ENCODE results near the gene NOL7. TPM values are rescaled to one million over a fixed set of nuclear protein-coding genes. Genes with fewer than 3 reads are reported as not detected.
A peak's percentile ranks its signal among the peaks of the same experiment; 100 is the strongest.

Gene NOL7
- total RNA-seq, 2 experiments from 2014 or later, result 88.0 to 94.9 TPM

DNA sequence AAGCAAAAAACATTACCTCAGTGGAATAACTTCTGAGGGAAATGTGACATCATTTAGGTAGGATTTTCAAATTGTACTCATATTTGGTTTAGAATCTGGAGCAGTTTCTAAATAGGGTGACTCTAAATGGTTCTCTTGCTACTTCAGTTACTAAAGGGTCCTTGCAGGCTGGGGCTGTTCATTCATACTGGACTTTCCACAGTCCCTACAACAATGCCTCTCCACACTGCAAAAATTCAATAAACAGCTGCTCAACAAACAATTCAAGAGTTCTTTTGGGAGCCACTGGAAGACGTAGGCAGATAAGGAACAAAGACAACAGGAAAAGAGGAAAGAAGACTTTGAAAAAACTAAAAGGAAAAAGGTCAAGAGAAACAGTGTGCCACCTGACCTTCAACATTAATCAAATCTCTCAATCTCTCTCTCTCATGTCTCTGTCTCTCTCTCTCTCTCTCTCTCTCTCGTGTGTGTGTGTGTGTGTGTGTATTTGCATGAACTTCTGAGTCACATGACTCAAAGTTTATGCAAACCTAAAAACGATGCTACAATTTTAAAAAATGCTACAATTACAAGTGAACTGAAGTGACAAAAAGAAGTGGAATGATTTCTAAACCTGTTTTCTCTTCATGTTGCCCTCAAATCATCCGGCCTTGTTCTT lies 14.5 kb downstream of the NOL7 start:
- intact Hi-C loops (cut with micrococcal nuclease), result loop anchor here (2.0 kb wide), 1 partner anchor 43 kb away; no protein-coding TSS in a partner anchor
- H3K36me3 Mint-ChIP-seq, result peaks cover 44% of the 10 kb centered on the region

DNA sequence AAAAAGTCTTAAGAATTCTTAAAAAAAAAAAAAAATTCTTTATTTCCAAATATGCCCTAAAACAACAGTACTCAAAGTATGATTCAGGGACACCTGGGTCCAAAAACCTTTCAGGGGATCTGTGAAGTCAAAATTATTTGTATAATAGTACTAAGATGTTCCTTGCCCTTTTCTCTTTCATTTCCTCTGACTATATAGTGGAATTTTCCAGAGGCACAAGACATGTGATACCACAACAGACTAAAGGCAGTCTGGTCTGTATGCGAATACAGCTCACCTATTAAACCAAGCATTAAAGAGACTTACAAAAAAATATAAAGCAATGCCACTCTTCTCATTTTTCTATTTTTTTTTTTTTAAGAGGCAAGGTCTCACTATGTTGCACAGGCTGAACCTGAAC lies 15.4 kb downstream of the NOL7 start:
- POLR2A ChIA-PET, result interaction anchor here (0.8 kb wide), 1 partner anchor 56 kb away, joined by 3 read pairs; the partner anchor contains the start of gene SIRT5
- Mint-ChIP-seq H3K4me3 (no peak overlapping the region), H3K4me1 (ENCODE audit: low read depth) (peaks cover 45% of the 10 kb centered on the region), H3K27me3 (no peaks in the 10 kb centered on the region), H3K9me3 (no peaks in the 10 kb centered on the region), H3K36me3 (peaks cover 40% of the 10 kb centered on the region), H3K27ac (peak overlapping the region; percentile 71)
- intact Hi-C loops (cut with micrococcal nuclease), result loop anchor here (2.0 kb wide), 1 partner anchor 42 kb away; no protein-coding TSS in a partner anchor
- no peak for DNase-seq
- CTCF ChIA-PET, result interaction anchor here (1.5 to 2.6 kb wide), 2 partner anchors 15 to 56 kb away, joined by 3 to 12 read pairs; partner anchors contain the start of genes NOL7 and SIRT5

More for the DNA sequence above, 14.5 kb downstream of the NOL7 start:
- peak overlapping the region; percentile 71 for H3K27ac Mint-ChIP-seq
- CTCF ChIA-PET, result interaction anchor here (1.5 to 2.6 kb wide), 2 partner anchors 14 to 55 kb away, joined by 3 to 12 read pairs; partner anchors contain the start of genes NOL7 and SIRT5
- peaks cover 40% of the 10 kb centered on the region for H3K4me1 Mint-ChIP-seq (ENCODE audit: low read depth)
- no peaks in the 10 kb centered on the region for H3K27me3 Mint-ChIP-seq
- H3K4me3 Mint-ChIP-seq, result no peak overlapping the region
- DNase-seq, result no peak
- H3K9me3 Mint-ChIP-seq, result no peaks in the 10 kb centered on the region
- POLR2A ChIA-PET, result interaction anchor here (0.8 to 1.1 kb wide), 2 partner anchors 15 to 55 kb away, joined by 3 read pairs; partner anchors contain the start of gene SIRT5

DNA sequence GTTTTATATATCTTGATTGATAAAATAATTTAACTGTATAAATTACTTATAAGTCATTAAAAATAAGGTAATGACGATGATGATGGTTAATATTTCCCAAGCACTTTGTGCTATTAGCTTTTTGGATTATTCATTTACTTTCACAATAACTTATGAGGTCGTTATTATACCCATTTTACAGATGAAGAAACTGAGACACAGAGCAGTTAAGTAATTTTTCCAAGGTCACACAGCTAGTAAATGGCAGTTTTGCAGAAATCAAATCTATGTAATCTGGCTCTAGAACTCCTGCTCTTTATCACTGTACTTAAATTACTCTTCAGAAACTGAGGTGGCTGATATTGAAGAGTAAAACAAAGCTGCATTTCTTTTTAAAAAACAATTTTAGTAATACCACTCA lies 18.2 kb downstream of the NOL7 start:
- POLR2A ChIA-PET, result interaction anchor here (1.1 kb wide), 1 partner anchor 18 kb away, joined by 3 read pairs; the partner anchor contains the start of gene NOL7
- CTCF ChIA-PET, result interaction anchor here (0.9 to 1.9 kb wide), 2 partner anchors 18 kb away, joined by 3 to 6 read pairs; partner anchors contain the start of gene NOL7

DNA sequence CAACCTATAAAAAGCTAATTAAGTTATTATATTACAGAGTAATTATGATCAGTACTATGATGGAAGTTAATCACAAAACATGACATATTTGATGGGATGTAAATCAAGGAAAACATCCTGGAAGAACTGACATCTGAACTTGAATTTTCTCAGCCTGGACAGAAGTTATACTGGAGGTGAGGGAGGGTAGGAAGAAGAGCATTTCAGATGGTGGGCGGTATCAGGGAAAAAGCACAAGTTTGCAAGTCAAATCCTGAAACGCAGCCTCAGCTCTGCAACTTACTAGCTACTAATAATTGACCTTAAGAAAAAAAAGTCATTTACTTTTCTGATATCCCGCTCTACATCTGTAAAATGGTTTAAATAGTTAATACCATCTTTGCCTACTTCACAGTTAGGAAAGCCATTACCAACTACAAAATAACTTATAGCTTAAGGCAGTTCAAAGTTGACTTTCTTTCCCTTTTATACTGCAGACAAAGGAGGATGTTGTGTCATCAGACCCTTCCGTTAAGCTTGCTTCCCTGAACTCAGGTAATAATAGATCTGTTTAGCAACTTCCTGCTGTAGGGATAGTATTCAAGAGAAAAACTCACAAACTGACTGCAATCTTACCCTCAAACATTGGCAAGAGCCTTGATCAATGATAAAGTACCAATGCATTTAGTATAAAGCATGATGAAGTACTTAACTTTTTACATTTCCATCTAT lies 21.0 kb downstream of the NOL7 start:
- no peak for DNase-seq
- peaks cover 44% of the 10 kb centered on the region for H3K4me1 Mint-ChIP-seq (ENCODE audit: low read depth)
- no peaks in the 10 kb centered on the region for H3K27me3 Mint-ChIP-seq
- H3K36me3 Mint-ChIP-seq, result peaks cover 38% of the 10 kb centered on the region
- H3K27ac Mint-ChIP-seq, result peak overlapping the region; percentile 64
- POLR2A ChIA-PET, result no interaction called here
- H3K9me3 Mint-ChIP-seq, result no peaks in the 10 kb centered on the region
- H3K4me3 Mint-ChIP-seq, result no peak overlapping the region
- intact Hi-C loops (cut with micrococcal nuclease), result no loop called here
- CTCF ChIA-PET, result interaction anchor here (2.2 to 2.7 kb wide), 3 partner anchors 11 to 74 kb away, joined by 6 to 10 read pairs (median 8); partner anchors contain the start of gene NOL7

More for the DNA sequence above, 18.2 kb downstream of the NOL7 start:
- Mint-ChIP-seq H3K27ac (no peak overlapping the region), H3K27me3 (no peaks in the 10 kb centered on the region), H3K4me1 (ENCODE audit: low read depth) (peaks cover 57% of the 10 kb centered on the region), H3K36me3 (peaks cover 38% of the 10 kb centered on the region), H3K4me3 (no peak overlapping the region), H3K9me3 (no peaks in the 10 kb centered on the region)
- no peak for DNase-seq
- intact Hi-C loops (cut with micrococcal nuclease), result no loop called here

DNA sequence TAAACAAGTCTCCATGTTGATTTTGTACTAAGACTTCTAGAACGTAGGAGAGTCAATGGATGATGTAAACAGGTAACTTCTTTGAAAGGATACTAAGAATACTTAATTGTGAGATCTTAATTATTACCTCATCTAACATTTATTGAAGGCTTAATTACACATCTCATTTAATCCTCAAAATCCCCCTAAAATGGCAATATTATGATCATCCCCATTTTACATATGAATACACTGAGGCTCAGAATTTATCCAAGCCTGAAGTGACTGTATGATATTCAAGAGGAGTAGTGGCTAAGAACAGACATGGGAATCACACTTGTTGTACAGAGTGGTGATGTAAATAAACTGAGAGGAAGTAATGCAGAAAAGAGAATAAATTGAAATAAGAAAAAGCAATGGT lies 22.9 kb downstream of the NOL7 start:
- POLR2A ChIA-PET, result no interaction called here
- no peak for DNase-seq
- intact Hi-C loops (cut with micrococcal nuclease), result no loop called here
- CTCF ChIA-PET, result interaction anchor here (1.3 to 2.4 kb wide), 3 partner anchors 13 to 72 kb away, joined by 3 to 8 read pairs (median 6); partner anchors contain the start of gene NOL7
- Mint-ChIP-seq H3K4me1 (ENCODE audit: low read depth) (peaks cover 44% of the 10 kb centered on the region), H3K4me3 (no peak overlapping the region), H3K27ac (peak overlapping the region; percentile 38), H3K27me3 (no peaks in the 10 kb centered on the region), H3K9me3 (no peaks in the 10 kb centered on the region), H3K36me3 (peaks cover 31% of the 10 kb centered on the region)

DNA sequence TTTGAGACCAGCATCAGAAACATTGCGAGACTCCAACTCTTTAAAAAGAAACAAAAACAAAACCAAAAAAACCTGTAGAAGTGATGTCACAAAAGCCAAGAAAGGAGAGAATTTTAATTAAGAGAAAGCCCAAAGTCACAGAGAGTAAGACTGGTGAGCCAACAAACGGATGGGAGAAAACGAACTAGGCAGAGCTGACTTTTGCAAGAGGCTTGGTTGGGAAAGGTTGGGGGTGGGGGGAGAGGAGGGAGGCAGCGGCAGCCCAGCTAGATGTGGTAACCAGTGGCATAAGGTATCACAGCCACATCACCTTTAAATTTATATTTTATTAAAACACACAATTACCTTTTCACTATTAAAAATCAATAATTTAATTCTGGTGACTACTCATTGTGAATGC lies 23.5 kb downstream of the NOL7 start:
- no peaks in the 10 kb centered on the region for H3K9me3 Mint-ChIP-seq
- intact Hi-C loops (cut with micrococcal nuclease), result no loop called here
- no peak for DNase-seq
- ChIA-PET POLR2A (interaction anchor here (0.8 kb wide), 1 partner anchor 293 kb away, joined by 3 read pairs; no protein-coding TSS in a partner anchor), CTCF (no interaction called here)
- no peak overlapping the region for H3K4me3 Mint-ChIP-seq
- no peaks in the 10 kb centered on the region for H3K27me3 Mint-ChIP-seq
- H3K4me1 Mint-ChIP-seq (ENCODE audit: low read depth), result peaks cover 50% of the 10 kb centered on the region
- H3K27ac Mint-ChIP-seq, result peak overlapping the region; percentile 38
- peaks cover 37% of the 10 kb centered on the region for H3K36me3 Mint-ChIP-seq

DNA sequence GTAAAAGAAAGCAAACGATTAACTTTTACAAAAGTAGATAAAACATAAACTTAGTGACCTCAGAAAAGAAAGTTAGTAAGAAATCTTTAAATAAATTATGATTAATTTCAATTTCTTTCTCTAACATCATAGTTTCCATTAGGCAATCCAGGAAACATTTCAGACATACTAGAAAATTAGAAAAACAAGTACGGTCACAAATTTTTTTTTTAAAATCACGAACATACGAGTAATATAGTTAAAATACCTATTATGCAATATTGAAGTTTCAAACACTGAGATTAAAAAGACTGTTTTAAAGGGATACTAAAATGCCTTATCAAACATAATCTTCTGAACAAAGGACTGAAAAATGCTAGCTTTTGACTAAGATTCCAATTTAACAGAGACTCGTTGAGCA lies 26.2 kb downstream of the NOL7 start:
- ChIA-PET CTCF (interaction anchor here (0.9 to 1.7 kb wide), 2 partner anchors 17 to 26 kb away, joined by 4 to 5 read pairs; partner anchors contain the start of gene NOL7), POLR2A (no interaction called here)
- intact Hi-C loops (cut with micrococcal nuclease), result loop anchor here (2.0 kb wide), 1 partner anchor 23 kb away; no protein-coding TSS in a partner anchor
- Mint-ChIP-seq H3K27ac (peak overlapping the region; percentile 76), H3K27me3 (no peaks in the 10 kb centered on the region), H3K9me3 (no peaks in the 10 kb centered on the region), H3K36me3 (peaks cover 37% of the 10 kb centered on the region), H3K4me1 (ENCODE audit: low read depth) (peaks cover 36% of the 10 kb centered on the region), H3K4me3 (no peak overlapping the region)
- no peak for DNase-seq

DNA sequence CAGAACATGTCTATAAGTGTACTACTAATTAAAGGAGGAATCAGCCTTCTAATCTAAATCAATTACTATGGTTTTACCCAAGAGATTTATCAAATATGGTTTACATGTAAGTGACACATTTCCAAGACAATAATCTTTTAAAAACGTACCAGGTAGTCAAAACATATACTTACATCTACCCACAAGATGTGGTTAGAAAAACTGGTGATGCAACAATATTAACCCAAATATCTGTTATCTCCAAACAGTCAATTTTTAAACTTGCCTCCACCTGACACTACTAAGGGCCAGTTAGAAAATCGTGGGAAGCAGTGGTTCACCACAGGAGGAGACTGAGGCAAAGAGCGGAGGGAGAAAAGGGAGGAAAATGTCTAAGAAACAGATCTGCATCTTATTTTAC lies 28.0 kb downstream of the NOL7 start:
- ChIA-PET CTCF (interaction anchor here (1.2 kb wide), 1 partner anchor 9 kb away, joined by 3 read pairs; no protein-coding TSS in a partner anchor), POLR2A (no interaction called here)
- Mint-ChIP-seq H3K27me3 (no peaks in the 10 kb centered on the region), H3K9me3 (no peaks in the 10 kb centered on the region), H3K27ac (no peak overlapping the region), H3K36me3 (peaks cover 30% of the 10 kb centered on the region), H3K4me3 (no peak overlapping the region), H3K4me1 (ENCODE audit: low read depth) (peaks cover 27% of the 10 kb centered on the region)
- DNase-seq, result no peak
- intact Hi-C loops (cut with micrococcal nuclease), result loop anchor here (2.0 kb wide), 1 partner anchor 38 kb away; no protein-coding TSS in a partner anchor

DNA sequence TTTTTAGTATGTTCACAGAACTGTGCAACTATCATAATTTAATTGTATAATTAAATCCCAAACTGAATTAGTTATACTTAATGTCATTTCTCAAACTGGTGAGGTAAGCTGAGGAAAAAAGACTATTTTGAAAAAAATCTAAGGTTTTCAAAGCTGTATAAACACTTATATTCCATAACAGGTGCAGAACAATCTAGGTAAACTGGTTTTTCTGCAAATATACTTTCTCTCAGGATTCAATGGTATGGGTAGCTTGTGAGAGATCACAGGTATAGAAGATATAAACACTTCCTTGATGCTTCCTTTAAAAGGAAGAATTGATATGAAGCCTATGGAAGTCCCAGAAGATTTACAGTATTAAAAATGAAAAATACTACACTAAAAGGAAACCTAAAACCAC lies 33.7 kb downstream of the NOL7 start:
- Mint-ChIP-seq H3K9me3 (no peaks in the 10 kb centered on the region), H3K36me3 (peaks cover 11% of the 10 kb centered on the region), H3K4me3 (no peak overlapping the region), H3K27me3 (no peaks in the 10 kb centered on the region), H3K27ac (no peak overlapping the region), H3K4me1 (ENCODE audit: low read depth) (peaks cover 12% of the 10 kb centered on the region)
- ChIA-PET CTCF (interaction anchor here (0.6 to 0.9 kb wide), 2 partner anchors 25 to 34 kb away, joined by 3 to 5 read pairs; partner anchors contain the start of gene NOL7), POLR2A (no interaction called here)
- intact Hi-C loops (cut with micrococcal nuclease), result no loop called here
- DNase-seq, result no peak

DNA sequence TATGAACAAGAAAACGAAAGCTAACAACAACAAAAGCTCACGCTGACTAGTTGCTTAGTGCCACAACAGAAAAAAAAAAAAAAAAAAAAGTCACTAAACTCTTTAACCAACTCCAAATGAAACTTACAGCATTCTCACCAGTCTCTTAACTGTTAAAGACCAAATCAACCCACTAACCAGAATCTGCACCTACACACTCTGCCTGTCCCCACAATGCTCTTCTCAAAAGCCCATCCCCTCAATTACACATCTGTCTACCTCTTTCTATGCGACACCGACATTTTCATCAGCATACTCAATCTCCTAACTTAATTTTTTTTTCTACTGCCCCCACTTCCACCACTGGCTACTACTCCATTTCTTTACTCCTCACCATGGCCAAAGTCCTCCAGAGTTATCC lies 34.3 kb downstream of the NOL7 start:
- H3K36me3 Mint-ChIP-seq, result peaks cover 11% of the 10 kb centered on the region
- POLR2A ChIA-PET, result interaction anchor here (0.6 to 0.7 kb wide), 2 partner anchors 9 to 62 kb away, joined by 3 read pairs; no protein-coding TSS in a partner anchor
- H3K27ac Mint-ChIP-seq, result peak overlapping the region; percentile 1
- CTCF ChIA-PET, result interaction anchor here (0.6 kb wide), 1 partner anchor 26 kb away, joined by 3 read pairs; no protein-coding TSS in a partner anchor
- H3K4me1 Mint-ChIP-seq (ENCODE audit: low read depth), result peaks cover 12% of the 10 kb centered on the region
- no peak overlapping the region for H3K4me3 Mint-ChIP-seq
- intact Hi-C loops (cut with micrococcal nuclease), result no loop called here
- no peaks in the 10 kb centered on the region for H3K27me3 Mint-ChIP-seq
- no peaks in the 10 kb centered on the region for H3K9me3 Mint-ChIP-seq
- no peak for DNase-seq

DNA sequence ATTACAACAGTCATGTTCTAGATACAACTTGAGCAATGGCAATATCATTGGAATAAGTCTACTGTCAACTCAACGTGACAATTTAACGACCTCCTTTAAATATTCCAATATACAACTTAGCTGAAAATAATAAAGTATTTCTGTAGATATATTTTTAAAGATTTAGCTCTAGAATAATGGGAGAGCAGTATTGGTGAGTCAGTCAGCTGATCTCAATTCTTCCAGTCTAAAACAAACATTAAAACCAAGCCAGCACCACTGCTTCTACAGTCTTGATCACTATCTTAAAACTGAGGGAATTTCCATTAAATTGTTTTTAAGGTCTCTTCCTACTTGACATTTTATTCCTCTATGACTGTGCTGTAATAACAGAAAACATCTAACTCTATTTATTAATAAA lies 38.2 kb downstream of the NOL7 start:
- POLR2A ChIA-PET, result no interaction called here
- Mint-ChIP-seq H3K36me3 (peaks cover 14% of the 10 kb centered on the region), H3K4me1 (ENCODE audit: low read depth) (peaks cover 19% of the 10 kb centered on the region), H3K9me3 (no peaks in the 10 kb centered on the region), H3K27ac (no peak overlapping the region), H3K4me3 (no peak overlapping the region), H3K27me3 (no peaks in the 10 kb centered on the region)
- CTCF ChIA-PET, result interaction anchor here (1.1 to 1.3 kb wide), 2 partner anchors 28 to 34 kb away, joined by 3 read pairs; no protein-coding TSS in a partner anchor
- intact Hi-C loops (cut with micrococcal nuclease), result no loop called here
- DNase-seq, result no peak

DNA sequence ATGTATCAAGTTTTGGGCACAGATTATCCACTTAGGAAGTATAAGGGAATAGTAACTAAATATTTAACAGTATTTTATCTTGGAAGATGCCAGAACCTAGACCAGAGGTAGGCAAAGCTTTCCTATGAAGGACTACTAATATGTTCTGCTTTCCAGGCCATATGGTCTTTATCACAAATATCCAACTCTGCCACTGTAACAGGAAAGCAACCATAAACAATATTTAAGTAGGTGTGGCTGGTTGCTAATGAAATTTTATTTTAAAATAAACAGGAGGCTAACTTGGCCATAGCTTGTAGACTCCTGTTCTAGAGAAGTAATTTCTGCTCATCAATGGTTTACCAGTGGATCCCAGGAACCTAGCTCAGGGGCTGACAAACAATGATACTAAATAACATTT lies 39.4 kb downstream of the NOL7 start:
- no peak overlapping the region for H3K27ac Mint-ChIP-seq
- POLR2A ChIA-PET, result no interaction called here

More for the DNA sequence above, 39.4 kb downstream of the NOL7 start:
- Mint-ChIP-seq H3K36me3 (peaks cover 14% of the 10 kb centered on the region), H3K4me1 (ENCODE audit: low read depth) (peaks cover 21% of the 10 kb centered on the region), H3K27me3 (no peaks in the 10 kb centered on the region), H3K4me3 (no peak overlapping the region), H3K9me3 (no peaks in the 10 kb centered on the region)
- no peak for DNase-seq
- CTCF ChIA-PET, result no interaction called here
- intact Hi-C loops (cut with micrococcal nuclease), result no loop called here

All from activated CD4-positive, alpha-beta memory T cell treated with anti-CD3 and anti-CD28 coated beads for 36 hours (primary cell).